ENCODE measurements around the gene ABHD6.
A peak's percentile ranks its signal among the peaks of the same experiment; 100 is the strongest.
"Not testable (repeated sequence)": the region's sequence is repeated elsewhere in the genome, so short reads cannot be mapped to it uniquely, and the experiment has no call there.

The ABHD6 gene

DNA sequence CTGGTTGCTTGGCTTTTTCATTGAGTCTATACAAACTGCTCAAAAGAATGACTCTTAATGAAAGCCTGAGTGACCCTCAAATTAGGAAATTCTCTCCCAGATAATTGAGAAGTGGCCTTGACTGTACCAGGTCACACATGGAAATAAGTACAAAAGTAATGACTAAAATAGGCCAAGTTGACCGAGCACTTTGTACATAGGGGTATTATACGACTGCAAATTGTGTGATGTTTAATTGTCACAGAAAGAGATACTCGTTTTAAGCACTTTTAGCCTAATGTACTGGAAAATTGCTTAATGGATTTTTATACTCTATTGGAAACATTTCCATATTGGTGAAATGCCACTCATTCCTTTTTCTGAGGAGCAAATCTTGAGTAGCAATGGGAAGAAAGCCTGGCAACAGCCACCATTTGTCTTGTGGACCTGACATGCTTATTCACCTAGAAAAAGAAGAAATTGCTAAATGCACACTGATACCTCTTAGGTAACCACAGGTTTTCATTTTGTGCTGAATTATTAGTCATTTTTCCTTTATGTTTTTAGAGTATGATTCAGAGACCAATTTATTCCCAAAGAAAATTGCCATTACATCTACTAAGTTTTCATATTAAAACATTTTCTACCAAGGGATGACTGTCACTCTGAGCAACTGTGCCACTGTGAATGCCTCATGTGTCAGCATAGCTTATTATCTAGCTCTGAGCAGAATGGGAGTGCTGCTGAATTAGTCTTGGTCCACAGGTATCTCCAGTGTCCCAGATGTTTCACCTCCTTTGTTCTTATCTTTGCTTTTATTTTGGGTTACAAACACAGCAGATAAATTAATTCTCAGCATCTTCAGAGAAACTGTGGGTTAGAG lies 86.2 kb downstream of the ABHD6 start:
- no peak for DNase-seq (ENCODE audit: low read depth in 2 of 2)

DNA sequence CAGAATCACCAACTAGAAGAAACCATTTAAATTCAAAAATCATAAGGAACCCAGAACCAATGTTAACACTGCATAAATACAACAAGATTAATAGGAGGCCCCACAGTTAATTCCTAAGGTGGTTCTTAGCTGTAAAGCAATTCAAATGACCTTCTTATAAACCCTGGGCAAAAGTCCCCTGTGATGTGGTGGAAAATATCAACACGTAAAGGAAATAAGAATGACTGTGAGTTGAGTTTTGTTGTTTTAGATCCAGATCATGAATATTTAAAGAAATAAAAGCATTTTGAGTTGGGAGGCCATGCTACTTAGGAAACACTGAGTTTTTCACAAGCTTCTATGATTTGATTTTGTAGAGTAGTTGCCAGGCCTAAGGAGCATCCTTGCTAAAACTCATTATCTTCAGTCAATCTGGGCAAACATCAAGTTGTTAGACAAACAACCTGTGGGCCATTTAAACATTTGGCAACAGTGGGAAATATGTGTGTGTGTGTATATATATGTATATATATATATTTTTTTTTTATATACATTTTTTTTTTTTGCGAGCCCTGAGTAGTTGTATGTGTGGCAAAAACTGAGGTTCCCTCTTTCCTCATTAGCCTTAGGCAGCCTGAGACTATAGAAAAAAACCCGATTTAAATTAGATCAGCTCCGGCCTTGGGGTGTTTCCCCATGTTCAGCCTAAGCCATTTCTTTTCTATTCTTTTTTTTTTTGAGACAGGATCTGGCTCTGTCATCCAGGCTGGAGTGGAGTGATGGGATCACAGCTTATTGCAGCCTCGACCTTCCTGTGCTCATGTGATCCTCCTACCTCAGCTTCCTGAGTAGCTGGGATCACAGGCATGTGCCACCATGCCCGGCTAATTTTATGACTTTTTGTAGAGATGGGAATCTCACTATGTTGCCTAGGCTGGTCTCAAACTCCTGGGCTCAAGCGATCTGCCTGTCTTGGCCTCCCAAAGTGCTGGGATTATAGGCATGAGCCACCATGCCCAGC lies 87.1 kb downstream of the ABHD6 start:
- DNase-seq (ENCODE audit: low read depth in 2 of 2), result no peak

DNA sequence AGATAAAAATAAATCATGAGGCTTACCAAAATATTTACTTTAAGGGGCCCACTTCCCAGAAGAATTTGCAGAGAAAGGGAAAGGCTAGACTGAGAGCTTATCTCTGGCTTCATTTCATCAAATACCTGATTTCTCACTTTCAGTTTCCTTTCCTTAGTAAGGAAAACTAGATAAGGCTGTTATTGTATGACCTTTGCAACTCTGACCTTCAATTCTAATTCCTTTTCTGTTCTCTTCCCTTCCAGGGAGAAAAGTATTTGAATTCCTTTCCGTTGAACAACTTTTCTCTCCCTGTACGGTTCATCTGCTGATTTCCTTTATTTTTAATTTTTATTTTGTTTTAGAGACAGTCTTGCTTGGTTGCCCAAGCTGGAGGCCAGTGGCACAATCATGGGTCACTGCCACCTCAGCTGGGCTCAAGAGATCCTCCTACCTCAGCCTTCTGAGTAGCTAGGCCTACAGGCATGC lies 88.0 kb downstream of the ABHD6 start:
- DNase-seq (ENCODE audit: low read depth in 2 of 2), result no peak

DNA sequence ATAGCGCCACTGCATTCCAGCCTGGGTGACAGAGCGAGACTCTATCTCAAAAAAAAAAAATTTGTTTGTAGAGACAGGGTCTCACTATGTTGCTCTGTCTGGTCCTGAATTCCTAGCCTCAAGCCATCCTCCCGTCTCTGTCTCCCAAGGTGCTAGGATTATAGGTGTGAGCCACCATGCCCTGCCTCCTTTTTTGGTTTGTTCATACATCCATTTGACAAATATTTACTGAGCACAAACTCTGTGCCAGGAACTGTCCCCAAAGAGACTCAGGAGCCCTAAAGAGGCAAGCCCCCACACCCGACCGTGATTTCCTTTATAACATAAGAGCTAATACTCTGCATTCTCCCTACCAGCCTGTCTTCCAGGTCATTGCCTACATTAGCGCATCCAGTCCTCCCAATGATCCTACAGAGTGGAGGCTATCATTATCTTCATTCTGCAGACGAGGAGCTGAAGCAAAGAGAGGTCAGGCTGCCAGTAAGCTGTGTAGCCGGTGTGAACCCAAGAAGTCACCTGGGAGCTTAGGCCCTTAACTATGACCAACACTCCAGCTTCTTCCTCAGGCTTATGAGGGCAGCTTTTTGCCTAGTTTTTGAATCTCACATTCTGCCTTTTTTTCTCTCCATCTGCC lies 88.8 kb downstream of the ABHD6 start:
- DNase-seq (ENCODE audit: low read depth in 2 of 2), result no peak

DNA sequence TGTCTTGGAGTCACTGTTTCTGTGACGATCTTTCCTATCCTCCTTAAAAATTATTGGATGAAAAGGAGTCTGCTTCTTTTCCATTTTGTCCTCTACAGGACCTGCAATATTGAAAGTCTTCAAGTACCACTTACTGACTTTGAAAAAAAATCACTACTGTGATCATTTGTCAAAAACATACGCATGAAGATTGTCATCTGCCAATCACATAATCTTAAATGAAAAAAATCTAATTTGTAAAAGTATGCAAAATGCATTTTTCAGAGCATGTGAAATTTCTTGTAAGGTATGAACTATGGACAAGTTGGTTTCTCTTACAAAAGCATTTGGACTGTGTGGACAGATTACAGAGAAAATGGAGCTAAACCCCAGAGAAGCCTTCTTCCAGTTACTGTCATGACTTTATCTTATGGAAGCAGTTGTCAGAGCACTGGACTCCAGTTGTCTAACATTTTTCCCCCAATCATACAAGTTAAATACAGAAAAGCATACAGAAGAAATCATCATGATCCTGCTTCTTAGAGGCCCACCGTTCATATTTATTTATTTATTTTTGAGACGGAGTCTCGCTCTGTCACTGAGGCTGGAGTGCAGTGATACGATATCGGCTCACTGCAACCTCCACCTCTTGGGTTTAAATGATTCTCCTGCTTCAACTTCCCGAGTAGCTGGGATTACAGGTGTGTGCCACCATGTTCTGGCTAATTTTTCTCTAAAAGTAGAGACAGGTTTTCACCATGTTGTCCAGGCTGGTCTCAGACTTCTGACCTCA lies 91.7 kb downstream of the ABHD6 start:
- no peak for DNase-seq (ENCODE audit: low read depth in 2 of 2)

DNA sequence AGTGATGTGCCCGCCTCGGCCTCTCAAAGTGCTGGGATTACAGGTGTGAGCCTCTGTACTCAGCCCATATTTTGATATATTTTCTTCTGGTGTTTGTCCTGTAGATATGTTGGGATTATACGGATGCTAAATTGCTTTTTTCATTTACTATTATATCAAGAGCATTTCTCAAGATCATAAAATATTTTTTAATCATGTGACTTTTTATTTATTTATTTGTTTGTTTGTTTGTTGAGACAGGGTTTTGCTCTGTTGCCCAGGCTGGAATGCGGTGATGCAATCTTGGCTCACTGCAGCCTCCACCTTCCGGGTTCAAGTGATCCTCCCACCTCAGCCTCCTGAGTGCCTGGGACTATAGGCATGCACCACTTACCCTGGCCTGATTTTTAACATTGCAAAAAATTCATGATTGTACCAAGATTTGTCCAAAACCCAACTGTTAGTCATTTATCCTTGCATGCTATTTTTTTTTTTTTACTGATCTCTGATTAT lies 92.4 kb downstream of the ABHD6 start:
- no peak for DNase-seq (ENCODE audit: low read depth in 2 of 2)

DNA sequence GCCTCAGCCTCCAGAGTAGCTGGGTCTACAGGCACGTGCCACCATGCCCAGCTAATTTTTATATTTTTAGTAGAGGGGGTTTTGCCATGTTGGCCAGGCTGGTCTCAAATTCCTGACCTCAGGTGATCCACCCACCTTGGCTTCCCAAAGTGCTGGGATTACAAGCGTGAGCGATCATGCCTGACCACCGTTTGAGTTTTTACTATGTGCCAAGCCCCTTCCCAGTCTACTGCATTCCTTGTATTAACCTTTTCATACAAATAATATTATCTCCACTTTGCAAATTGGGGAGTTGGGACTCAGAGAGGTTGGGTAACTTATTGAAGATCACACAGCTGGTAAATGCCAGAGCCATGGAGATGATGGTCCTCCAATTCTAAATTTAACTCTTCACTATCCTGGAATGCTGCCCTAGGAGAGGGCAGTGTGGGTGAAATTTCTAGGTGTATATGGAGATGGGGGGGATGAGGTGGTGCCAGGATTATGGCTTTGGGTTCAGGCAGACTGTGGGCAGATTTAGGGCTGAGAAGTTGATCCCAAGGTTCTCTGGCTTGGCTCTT lies 94.1 kb downstream of the ABHD6 start:
- no peak for DNase-seq (ENCODE audit: low read depth in 2 of 2)

DNA sequence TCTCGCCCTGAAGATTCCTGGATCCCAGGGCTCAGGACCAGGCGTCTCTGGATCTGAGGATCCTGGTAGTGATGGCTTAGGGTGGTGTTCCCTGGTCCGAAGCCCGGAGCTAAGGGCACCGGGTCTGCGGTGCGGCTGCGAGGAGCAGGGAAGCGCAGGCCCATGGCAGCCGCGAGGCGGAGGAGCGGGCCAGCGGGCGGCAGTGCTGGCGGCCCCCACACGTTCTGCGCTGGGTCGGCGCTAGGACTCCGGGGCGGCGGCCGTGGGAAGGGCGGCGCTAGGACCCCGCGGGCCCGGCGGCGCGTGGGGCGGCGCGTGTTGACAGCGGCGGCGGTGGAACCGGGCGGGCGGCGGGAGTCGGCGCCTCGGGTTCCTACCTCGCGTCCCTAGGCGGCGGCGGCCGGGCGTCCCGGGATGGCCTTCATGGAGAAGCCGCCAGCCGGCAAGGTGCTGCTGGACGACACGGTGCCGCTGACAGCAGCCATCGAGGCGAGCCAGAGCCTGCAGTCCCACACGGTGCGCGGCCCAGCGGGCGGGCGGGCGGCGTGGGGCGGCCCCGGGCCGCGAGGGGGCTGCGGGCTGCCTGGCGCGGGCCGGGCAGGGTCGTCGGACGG lies 95.1 kb downstream of the ABHD6 start, which contains the start of gene PXK:
PXK (plus strand) TSS at position 318 of the 614 bp plus-strand sequence; CDS start at position 415, 97 bp downstream.
- peak; percentile 60 to 77 for DNase-seq (ENCODE audit: low read depth in 2 of 2)

DNA sequence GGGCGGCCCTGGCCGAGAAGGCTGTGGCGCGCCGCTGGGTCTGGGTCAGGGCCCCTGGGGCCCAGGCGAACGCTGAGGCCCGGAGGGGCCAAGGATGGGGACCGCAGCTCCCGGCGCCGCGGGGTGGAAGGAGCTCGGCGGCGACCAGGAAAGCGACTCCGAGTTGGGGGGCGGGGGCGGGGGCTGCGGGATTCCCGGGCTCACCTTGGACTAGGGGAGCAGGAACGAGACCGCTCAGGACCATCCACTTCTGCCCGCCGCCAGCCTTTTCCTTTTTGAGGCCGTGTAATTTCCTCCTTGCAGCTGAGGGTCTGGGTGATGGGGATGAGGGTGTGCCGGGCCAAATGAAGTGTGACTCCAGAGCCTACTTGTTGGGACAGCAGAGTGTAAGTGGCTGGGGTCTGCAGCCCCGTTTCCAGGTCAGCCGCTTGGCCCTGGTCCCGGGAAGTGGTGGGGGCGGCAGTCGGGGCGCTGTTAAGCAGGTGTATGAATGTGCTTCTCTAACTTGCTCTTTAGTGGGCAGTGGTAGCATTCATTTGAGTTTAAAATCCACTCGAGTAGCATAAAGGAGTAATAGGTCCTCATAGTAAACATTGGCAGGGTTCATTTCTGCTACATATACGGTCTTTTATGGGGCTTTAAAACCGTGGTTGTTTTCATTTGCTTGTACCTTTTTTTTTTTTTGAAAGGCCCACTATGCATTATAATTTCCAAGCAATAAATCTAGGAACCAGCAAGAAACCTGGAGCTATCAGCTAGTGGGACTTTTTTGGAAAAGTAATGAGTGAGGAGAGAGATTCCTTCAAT lies 95.8 kb downstream of the ABHD6 start:
- peak in 1 of 2 donors; percentile 13 for DNase-seq (ENCODE audit: low read depth in 2 of 2)

DNA sequence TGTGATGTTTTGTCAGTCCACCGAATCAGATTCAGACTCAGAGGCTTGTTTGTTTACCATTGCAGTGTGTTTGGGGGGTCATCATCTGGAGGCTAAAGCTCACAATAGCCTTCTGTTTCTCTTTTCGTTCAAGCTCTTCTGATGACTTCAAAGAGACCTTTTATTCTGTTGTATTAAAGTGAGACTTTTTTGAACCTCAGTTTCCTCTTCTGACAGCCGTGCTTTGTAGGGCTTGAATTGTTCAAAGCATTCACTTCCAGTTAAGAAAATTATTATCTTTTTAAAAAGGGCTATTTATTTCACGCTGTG lies 96.4 kb downstream of the ABHD6 start:
- no peak for DNase-seq (ENCODE audit: low read depth in 2 of 2)

DNA sequence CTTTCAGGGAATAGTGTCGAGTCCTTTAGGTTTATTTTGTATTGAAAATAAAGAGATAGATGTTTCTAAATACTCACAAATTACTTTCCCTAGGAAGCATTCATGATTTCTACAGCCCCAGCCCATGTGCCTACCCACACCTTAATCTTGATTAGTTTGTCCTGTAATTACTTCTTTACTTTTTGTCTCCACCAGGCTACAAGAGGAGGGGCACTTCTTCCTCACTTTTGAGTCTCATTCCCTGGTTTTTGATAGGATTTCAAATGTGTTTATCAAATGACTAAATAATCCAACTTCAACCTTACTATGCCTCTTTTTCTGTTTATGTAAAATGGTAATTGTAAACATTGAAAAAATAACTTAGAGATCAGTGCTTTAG lies 96.9 kb downstream of the ABHD6 start:
- DNase-seq (ENCODE audit: low read depth in 2 of 2), result no peak

DNA sequence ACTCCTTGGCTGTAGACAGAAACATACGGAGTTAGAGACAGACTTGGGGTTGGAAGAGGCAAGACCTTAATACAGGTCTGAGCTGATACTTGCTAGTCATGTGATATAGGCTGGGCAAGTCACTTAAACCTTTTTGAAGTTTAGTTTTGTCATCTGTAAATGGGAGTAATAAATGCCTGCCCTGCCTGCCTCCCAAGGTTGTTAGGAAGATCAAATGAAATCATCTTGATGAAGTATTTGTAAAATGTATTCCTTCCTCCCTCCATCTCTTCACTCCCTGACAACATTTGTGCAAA lies 98.0 kb downstream of the ABHD6 start:
- no peak for DNase-seq (ENCODE audit: low read depth in 2 of 2)

DNA sequence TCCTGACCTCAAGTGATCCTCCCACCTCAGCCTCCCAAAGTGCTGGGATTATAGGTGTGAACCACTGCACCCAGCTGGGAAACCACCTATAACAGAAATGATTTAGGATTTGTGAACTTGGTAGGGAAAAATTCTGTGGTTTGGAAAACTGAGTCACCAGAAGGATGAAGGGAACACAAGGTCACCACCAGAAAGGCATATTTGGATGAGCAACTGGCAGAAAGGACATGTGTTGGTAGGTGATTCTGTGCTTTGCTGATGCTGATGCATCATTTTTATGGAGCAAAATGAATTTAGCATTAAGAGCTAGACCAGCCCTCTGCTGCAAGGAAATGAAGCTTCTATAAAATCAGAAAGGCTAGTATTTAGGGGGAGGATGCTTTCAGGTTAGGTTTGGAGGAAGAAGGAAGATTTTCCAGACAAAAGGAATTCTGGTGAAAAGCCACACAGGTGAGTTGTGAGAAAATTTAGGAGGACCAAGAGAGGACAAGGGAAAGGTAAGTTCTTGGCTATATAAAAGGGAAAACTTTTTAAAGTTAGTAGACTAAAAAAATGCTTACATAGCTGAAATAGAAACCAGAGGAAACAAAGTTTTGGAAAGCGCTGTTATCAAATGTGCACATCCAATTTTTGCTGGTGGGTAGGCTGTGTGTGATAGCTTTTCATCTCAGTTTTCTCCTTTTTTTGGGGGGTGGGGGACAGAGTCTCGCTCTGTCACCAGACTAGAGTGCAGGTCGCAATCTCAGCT lies 98.7 kb downstream of the ABHD6 start:
- DNase-seq (ENCODE audit: low read depth in 2 of 2), result no peak

DNA sequence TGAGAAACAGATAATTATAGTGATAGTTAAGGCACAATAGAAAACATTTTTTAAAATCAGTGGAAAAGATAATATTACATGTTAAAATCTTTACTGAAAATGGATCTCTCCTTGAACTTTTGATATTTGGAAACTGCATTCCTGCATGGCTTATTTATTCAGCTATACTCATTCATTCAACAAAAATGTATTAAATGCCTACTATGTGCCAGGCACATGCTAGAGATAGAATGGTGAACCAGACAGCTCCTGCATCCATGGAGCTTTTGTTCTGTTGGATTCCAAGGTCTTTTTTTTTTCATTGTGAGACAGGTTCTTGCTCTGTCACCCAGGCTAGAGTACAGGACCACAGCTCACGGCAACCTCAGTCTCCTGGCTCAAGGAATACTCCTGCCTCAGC lies 99.6 kb downstream of the ABHD6 start:
- DNase-seq (ENCODE audit: low read depth in 2 of 2), result no peak

DNA sequence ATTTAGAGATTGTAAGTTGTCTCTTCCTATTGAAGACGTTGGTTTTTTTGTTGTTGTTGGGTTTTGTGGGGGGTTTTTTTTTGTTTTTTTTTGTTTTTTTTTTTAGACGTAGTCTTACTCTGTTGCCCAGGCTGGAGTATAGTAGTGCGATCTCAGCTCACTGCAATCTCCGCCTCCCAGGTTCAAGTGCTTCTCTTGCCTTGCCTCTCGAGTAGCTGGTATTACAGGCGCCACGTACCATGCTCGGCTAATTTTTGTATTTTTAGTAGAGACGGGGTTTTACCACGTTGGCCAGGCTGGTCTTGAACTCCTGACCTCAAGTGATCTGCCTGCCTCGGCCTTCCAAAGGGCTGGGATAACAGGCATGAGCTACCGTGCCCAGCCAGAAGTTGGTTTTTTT lies 101.6 kb downstream of the ABHD6 start:
- DNase-seq (ENCODE audit: low read depth in 2 of 2), result not testable (repeated sequence)

DNA sequence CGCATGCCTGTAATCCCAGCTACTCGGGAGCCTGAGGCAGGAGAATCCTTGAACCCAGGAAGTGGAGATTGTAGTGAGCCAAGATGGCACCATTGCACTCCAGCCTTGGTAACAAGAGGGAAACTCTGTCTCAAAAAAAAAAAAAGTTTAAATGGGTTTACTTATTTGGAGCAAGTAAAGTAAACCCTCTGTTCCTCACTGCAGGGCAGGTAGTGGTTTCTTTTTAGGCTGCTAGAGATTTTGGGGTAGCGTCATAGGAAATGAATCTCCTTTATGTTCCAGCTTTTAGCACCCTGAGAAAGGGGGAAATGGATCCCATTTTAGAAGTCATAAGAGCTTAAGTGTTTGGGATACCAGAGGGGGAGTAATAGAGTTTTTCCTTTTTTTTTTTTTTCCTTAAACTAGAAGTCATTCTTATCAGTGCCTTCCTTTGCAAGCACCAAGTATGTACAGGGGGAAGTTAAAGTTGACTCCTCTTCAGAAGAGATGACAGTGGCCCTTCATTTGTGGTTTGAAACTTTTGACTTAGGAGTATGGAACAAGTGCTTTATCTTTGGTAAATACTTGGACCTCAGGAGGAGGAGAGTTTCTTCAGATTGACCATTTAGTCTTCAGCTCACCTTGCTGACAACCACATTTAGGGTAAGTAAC lies 103.1 kb downstream of the ABHD6 start:
- DNase-seq (ENCODE audit: low read depth in 2 of 2), result no peak

DNA sequence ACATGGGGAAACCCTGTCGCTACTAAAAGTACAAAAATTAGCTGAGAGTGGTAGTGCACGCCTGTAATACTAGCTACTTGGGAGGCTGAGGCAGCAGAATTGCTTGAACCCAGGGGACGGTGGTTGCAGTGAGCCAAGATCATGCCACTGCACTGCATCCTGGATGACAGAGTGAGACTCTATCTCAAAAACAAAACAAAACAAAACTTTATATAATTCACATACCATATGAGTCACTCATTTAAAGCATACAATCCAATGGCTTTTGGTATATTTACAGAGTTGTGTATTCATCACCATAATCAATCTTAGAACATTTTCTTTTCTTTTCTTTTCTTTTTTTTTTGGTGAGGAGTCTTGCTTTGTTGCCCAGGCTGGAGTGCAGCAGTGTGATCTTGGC lies 103.8 kb downstream of the ABHD6 start:
- no peak for DNase-seq (ENCODE audit: low read depth in 2 of 2)

DNA sequence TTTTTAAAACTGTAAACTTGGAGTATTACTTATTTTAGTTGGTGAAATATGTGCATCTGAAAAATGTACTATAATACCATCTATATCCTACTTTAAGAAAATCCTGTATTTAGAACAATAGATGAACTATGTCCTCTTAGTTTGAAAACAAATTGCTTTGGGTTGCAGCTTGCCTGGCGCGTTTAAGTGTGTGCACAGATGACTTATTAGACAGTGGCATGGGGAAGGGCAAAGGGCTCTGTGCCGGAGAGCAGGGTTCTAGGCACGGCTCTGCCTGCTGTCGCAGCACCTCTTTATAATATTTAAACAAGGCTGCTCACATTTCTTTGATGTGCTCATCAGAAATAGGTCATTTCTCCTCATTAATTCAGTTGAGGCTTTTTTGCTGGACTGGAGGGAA lies 105.1 kb downstream of the ABHD6 start:
- DNase-seq (ENCODE audit: low read depth in 2 of 2), result no peak
